ENCODE data around the gene ODAD3.

The ODAD3 gene

DNA sequence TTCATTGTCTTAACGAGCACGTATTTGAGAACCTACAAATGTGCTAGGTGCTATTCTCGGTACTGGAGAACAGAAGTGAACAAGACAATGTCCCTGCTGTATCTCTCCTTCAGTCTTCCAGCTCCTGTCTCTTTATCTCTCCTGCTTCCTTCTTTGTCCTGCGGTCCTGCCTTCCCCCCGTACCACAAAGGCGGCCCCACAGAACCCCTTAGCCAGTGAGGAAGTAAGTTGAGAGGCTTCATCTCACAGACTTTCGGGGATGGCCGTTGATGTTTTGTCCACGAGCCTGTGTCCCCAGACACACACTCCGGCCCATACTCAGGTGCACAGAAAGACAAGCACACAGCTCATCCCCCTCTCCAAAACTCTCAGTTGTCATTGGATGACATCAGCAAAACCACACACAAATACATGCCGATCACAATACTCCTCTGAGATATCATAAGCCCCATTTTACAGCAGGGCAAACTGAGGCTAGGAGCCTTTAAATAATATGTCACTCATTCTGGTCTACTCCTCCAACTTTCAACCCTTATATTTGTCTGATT lies 61.0 kb downstream of the ODAD3 start:
- DNase-seq = no peak

DNA sequence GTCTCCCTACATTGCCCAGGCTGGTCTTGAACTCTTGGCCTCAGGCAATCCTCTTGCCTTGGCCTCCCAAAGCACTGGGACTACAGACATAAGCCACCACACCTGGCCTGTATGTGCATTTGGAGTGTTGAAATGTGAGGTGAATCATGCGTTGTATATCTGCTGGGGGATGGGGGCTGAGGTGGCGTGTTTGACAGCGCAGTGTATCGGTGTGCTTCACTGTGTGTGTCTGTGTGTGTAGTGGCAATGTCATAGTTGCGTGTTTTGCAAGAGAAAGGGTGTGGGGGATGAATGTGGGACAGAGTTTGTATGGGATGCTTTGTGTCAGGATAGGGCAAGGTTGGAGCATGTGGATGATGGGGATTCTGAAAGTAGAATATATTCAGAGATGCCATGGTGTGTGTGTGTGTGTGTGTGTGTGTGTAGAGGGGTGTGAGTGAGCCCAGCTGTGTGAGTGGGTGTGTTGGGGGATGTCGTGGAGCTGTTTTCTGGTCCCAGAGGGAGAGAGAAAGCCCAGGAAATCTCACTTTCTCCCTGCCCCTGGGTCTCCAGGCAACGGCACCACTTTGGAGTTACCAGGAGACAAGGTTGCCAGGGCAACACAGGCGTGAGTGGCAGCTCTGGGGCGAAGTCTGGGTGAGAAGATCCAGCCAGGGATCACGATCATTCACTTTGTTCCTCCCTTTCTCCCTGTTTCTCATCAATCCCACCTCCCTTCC lies 61.6 kb downstream of the ODAD3 start:
- DNase-seq = no peak

DNA sequence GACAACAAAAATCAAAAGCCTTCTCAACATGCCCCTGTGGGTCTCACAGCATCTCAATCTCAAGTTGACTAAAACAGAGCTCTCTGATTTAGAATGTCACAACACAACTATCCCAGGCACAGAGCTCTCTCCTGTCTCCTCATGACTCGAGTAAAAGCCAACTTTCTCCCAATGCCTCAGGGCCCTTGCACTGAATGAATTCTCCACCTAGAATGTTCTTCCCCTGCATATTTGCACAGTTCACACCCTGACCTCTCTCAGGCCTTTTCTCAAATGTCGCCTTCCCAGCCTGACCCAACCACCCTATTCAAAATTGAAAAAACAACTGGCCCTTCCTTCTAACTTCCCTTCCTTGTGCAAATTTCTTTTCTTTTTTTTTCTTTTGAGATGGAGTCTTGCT lies 64.2 kb downstream of the ODAD3 start:
- no peak for DNase-seq

All from amniotic stem cell (primary cell).